Stimulated activated CD8-positive, alpha-beta memory T cell treated with anti-CD3 and anti-CD28 coated beads, Interleukin-7, amount 100 ng/mL, for 24 hours (primary cell): ENCODE results near the gene LRFN3.
"Not testable (repeated sequence)": the region's sequence is repeated elsewhere in the genome, so short reads cannot be mapped to it uniquely, and the experiment has no call there.

Experiments
- DNase-seq: peaks from one replicate; pipeline ENCODE4 v3.0.0-alpha.2; 2020; ENCODE audit warnings: low read depth

LRFN3 gene

DNA sequence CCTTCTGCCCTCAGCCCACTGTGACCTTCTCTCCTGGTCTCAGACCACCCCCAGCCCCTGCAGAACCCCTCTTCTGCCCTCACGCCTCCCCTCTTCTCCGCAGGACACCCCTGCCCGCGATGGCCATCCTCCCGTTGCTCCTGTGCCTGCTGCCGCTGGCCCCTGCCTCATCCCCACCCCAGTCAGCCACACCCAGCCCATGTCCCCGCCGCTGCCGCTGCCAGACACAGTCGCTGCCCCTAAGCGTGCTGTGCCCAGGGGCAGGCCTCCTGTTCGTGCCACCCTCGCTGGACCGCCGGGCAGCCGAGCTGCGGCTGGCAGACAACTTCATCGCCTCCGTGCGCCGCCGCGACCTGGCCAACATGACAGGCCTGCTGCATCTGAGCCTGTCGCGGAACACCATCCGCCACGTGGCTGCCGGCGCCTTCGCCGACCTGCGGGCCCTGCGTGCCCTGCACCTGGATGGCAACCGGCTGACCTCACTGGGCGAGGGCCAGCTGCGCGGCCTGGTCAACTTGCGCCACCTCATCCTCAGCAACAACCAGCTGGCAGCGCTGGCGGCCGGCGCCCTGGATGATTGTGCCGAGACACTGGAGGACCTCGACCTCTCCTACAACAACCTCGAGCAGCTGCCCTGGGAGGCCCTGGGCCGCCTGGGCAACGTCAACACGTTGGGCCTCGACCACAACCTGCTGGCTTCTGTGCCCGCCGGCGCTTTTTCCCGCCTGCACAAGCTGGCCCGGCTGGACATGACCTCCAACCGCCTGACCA, 3.3 kb downstream of the LRFN3 start:
- DNase-seq: no peak

DNA sequence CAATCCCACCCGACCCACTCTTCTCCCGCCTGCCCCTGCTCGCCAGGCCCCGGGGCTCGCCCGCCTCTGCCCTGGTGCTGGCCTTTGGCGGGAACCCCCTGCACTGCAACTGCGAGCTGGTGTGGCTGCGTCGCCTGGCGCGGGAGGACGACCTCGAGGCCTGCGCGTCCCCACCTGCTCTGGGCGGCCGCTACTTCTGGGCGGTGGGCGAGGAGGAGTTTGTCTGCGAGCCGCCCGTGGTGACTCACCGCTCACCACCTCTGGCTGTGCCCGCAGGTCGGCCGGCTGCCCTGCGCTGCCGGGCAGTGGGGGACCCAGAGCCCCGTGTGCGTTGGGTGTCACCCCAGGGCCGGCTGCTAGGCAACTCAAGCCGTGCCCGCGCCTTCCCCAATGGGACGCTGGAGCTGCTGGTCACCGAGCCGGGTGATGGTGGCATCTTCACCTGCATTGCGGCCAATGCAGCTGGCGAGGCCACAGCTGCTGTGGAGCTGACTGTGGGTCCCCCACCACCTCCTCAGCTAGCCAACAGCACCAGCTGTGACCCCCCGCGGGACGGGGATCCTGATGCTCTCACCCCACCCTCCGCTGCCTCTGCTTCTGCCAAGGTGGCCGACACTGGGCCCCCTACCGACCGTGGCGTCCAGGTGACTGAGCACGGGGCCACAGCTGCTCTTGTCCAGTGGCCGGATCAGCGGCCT, 4.1 kb downstream of the LRFN3 start:
- no peak for DNase-seq

DNA sequence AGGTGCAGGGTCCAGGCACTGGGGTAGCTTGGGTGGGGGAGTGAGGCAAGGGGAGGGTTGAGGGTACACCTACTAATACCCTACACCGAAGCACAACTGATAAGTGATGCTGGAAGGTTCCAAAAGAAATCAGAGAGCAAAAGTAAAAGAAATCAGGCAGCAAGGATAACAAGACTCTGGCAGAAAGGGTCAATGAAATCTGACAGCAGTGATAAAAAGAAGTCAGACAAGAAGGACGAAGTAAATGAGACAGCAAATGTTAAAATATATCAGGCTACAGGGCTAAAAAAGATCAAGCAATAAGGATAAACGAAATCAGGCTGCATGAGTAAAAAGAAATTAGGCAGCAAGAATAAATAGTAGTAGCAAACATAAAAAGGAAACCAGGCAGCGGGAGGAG, 4.7 kb downstream of the LRFN3 start:
- DNase-seq: no peak

DNA sequence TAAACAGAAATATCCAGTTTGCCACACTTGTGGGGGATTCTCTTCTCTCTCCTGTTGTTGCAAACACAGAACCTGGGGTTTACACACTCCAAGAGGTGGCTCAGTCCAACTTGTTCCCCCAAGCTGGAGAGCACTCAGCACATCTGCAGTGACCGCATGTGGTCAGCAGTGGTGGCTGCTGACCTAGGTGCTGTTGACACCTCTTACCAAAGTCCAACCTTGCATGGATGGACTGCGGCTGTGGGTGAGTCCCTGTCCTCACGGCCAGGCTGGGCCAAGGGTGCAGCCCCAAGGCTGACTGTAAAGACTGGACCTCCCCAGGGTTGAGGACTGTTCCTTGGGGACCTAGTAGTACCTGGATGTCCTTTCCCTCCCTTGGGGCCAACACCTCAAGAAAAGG, 6.1 kb downstream of the LRFN3 start:
- DNase-seq: no peak

DNA sequence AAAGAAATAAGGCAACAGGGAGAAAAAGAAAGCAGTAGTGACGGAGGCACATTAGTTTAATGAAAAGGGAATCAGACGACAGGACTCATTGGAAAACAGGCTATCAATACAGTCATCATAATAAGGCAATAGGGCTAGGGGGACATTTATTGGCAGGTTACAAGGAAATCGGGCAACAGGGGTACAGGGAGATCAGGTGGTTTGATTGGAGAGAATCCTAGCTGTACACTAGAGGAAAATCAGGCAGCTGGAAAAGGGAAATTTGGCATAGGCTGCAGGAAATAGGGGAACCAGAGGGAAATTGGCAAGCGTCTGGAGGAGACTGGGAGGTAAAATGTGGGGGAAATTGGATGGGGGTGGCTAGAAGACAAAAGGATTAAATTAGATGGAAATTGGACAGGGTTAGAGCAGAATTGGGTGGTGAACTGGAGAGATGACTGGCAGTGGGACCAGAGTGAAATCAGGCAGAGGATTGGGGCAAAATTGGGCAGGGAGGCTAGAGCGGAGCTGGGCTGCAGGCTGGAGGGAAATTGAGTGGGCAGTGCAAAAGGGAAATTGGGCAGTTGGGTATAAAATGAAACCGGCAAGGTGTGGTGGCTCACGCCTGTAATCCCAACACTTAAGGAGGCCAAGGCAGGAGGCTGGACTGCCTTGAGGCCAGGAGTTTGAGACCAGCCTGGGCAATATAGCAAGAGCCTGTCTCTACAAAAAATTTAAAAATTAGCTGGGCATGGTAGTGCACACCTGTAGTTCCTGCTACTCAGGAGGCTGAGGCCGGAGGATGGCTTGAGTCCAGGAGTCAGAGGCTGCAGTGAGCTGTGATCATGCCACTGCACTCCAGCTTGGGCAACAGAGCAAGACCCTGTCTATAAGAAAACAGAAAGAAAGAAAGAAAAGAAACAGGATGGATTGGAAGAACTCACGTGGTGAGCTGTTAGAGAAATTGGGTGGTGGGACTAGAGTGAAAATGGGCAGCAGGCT, 7.4 kb downstream of the LRFN3 start:
- no peak for DNase-seq

DNA sequence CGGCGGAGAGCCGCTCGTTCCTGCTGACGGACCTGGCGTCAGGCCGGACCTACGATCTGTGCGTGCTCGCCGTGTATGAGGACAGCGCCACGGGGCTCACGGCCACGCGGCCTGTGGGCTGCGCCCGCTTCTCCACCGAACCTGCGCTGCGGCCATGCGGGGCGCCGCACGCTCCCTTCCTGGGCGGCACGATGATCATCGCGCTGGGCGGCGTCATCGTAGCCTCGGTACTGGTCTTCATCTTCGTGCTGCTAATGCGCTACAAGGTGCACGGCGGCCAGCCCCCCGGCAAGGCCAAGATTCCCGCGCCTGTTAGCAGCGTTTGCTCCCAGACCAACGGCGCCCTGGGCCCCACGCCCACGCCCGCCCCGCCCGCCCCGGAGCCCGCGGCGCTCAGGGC, 8.4 kb downstream of the LRFN3 start:
- no peak for DNase-seq

DNA sequence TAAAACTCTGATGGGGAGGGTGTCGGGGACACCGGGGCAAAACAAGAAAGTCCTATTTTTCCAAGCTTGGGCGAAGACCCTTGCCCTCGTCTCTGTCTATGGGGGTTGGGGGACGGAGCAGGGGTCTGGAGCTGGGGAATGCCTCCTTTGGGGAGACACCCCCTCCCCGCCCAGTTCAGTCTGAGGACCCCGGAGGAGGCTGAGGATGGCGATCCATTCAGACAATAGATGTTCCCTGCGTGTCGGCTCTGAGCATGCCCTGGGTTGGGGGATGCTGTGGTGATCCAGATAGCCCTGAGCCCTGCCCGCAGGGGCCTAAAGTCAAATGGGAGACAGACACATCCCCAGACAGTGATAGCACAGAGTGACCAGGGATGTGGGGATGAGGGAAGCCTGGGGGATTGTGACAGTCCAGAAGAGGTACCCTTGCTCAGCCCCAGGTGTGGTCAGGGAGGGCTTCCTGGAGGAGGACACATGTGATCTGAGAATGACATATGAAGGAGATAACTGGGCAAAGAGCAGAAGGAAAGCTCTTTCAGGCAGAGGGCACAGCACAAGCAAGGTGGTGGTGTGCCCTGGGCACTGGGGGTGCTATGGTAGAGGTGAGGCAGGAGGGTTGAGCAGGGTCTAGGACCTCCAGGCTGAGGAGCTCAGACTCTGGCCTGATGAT, 9.1 kb downstream of the LRFN3 start:
- no peak for DNase-seq

DNA sequence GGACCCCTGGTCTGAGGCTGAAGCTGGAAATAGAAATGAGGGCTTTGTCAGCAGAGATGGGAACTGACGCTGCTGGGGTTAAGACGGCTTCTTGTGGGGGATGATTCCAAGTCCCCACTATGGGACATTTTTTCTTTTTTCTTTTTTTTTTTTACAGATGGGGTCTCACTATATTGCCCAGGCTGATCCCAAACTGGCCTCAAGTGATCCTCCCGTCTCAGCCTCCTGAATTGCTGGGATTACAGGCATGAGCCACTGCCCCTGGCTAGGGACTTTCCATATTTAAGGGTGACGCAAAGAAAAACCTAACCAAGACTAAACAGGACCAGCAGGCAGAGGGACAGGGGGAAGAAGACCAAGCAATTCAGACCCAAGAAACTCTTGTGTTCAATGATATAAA, 10.0 kb downstream of the LRFN3 start:
- DNase-seq: no peak

DNA sequence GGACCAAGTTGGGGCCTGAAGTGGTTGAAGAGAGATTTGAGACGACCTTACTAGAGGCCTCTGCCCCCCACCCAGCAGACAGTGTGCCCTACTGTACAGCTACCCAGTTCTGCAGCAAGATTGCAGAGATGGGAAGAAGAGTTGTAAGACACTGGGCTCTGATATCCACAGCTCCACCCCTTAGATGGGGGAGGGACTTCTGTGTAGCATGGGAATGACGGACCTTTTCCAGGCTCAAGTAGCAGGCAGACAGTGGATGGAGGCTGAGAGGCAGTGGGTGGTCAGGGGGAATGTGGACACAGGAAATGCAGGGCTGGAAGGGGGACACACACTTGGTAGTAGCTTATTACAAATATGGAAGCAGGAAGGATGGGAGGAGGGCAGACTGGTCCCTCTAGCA, 13.0 kb downstream of the LRFN3 start:
- no peak for DNase-seq

DNA sequence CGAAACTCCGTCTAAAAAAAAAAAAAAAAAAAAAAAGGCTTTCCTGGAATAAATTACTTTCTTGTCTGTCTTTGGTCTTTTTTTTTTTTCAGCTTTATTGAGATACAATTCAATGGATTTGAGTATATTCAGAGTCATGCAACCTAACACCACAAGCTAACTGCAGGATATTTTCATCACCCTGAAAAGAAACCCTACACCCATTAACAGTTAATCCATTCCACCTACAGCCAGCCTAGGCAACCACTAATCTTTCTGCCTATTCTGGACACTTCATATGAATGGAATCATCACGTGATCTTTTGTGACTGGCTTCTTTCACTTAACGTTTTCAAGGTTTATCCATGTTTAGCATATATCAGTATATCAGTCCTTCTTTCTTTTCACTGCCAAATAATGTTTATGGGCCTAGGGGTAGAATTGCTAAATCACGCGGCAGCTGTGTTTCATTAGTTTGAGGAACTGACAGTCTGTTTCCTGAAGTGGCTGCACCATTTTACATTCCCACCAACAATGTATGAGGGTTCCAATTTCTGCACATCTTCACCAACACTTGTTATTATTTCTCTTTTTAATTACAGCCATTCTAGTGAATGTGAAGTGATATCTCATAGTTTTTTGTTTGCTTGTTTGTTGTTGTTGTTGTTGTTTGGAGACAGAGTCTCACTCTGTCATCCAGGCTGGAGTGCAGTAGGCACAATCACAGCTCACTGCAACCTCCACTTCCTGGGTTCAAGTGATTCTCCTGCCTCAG, 19.9 kb downstream of the LRFN3 start:
- no peak for DNase-seq

DNA sequence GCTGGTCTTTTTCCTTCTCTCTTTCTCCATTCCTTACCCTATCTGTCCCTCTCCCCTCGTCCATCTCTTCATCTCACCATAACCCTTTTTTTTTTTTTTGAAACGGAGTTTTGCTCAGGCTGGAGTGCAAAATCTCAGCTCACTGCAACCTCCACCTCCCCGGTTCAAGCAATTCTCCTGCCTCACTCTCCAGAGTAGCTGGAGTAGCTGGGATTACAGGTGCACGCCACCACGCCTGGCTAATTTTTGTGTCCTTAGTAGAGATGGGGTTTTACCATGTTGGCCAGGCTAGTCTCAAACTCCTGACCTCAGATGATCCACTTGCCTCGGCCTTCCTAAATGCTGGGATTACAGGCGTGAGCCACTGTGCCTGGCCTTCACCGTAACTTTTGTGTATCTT, 21.2 kb downstream of the LRFN3 start:
- DNase-seq: not testable (repeated sequence)

DNA sequence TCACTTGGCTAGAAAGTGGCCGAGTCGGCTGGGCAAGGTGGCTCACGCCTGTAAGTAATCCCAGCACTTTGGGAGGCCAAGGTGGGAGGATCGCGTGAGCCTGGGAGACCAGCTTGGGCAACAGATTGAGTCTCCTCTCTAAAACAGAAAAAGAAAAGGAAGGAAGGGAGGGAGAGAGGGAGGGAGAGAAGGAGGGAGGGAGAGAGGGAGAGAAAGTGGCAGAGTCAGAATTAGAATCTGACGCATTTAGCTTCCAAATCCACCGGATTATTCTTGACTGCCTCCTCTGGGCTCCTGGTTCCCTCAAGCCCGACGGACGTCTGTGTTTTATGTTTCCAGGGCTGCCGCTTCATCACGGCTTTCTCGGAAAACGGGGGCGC, 22.5 kb downstream of the LRFN3 start:
- no peak for DNase-seq

DNA sequence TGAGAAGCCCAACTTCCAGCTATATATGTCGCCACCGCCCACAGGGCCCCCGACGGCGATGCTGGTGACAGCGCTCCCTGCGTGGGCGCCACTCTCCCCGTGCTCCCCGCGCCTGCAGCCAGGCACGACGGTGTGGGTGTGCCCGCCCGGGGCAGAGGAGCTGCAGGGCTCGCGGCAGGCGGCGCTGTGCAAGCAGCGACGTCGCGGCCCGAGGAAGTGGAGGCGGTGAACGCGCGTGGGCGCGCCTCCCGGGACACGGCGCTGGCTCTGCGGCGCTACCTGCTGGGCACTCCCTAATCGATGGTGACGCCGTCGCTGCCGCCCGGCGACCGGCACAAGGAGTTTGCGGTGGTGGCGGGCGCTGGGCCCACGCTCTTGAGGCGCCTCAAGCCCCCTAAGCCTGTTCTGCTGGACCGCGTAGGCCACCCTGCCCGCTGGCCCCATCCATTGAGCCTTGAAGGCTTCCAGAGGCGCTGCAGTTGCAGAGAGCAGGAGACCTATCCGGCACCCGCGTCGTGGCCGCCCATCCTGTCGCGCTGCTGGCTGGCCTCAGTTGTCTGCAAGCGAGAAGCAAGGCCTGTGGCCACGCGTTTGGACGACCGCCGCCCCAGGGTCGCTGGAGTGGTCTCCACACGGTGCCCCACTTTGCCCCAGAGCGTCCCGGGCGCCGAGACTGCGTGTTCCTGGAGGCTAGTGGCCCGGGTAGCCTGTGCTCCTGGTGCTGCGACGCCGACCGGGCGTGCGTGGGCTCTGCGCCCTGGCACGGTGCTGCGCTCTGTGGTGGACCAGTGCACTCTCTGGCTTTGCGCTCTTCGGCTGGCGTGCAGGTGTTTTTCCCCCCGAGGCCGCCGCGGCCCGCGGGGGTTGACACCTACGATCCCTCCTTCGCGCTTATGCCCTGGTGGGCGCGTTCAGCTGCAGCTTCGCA, 23.1 kb downstream of the LRFN3 start:
- peak; percentile 33 for DNase-seq

DNA sequence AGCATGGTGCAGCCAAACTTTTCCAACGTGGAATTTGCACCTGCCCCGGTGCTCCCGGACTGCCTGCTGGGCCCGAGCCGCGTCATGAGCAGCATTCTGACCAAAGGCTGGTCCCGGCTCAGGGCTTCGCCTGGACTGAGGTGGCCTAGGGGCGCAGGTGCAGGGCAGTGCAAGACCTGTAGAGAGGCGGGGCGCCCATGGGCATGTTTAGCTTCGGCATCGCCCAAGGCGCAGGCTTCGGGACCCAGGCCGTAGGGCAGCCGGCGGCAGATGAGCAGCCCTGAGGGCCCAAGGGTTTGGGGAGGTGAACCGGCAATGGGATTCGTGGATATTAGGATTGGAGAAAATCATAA, 23.8 kb downstream of the LRFN3 start:
- no peak for DNase-seq

DNA sequence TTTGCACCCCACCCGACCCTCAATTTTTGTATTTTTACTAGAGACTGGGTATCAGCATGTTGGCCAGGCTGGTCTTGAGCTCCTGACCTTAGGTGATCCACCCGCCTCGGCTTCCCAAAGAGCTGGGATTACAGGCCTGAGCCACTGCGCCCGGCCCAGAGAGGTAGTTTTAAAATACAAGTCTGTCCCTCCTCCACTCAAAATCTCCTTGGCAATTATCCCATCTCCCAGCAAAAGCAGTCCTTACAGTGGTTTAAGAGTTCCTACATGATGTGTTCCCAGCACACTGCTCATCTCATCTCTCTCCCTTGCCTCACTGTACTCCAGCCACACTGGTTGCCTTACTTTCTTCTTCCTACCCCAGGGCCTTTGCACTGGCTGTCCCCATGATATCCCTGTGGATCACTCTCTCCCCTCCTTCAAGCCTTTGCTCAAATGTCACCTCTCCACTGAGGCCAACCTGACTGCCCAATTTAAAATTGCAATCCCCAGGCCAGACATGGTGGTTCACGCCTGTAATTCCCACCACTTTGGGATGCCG, 24.3 kb downstream of the LRFN3 start:
- no peak for DNase-seq

DNA sequence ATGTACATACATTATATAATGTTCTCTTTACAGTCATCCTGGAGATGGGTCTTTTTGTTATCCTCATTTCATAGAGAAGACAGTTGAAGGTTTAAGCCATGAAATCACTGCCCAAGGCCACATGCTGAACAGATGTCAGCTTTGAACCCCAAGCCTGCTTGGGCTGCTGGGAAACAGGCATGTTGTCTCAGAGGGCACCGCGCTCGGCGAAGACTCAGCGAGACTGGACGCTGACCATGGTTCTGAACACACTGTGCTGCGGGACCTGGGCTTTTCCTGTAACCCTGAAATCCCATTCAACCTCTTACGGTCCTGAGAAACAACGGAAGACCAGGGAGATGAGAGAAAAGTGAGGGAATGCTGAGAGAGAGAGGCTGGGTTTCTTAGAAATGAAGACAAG, 27.3 kb downstream of the LRFN3 start:
- no peak for DNase-seq

DNA sequence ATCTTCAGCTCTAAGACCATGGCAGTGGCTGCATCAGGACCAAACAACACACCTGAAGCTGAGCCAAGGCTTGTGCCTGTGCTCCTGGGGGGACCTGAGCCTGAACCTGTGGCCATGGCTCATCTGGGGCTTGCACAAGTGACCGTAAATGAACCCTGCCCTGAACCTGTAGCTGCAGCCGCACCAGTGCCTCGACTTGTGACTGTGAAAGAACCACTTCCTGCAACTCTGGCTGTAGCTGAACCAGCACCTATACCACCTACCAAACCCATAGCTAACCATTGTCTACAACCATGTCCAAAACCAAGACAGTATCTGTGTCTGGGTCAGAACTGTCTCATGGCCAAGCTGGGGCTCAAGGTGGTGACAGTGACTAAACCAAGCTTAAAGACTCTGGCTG, 30.6 kb downstream of the LRFN3 start:
- no peak for DNase-seq

DNA sequence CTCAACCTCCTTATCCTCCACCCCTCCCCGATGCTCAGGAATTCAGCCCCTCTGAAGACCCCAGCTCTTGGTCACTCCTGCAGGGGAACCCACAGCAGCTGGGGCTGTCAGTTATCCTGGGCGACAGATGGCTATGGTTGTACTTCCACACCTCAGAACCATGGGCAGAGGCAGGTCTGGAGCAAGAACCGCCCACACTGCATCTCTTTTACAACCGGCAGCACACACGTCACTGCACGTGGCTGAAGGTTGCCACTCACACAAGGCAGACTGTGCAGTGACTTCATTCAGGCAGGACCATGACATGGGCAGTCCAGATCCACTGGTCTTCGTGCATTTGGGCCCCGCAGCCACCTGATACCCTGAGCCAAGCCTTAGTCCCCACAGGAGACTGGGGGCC, 37.3 kb downstream of the LRFN3 start:
- DNase-seq: no peak

DNA sequence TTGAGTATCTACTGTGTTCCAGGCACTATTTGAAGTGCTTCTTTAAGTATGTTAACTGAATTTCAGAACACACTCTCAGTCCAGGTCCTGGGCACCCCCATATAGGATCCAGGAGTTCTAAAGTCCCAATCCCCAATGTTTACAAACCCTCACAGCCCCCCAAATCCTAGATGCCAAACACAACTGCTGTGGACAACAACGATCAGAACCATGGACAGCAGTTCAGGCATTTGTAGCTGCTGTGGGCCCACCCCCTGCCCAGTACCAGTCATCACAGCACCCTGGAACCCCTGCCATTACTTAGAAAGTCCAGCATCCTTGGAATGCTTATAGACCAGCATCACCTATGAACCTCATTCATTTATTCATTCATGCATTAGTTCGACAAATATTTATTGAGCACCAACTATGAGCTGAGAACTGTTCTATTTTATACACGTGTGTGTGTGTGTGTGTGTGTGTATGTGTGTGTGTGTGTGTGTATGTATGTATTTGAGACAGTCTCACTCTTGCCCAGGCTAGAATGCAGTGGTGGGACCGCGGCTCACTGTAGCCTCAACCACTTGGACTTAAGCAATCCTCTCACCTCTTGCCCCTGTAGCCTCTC, 39.5 kb downstream of the LRFN3 start:
- DNase-seq: no peak
